Tracheal epithelial cell (primary cell): Measurements from ENCODE around the gene OPRL1. TPM values are rescaled to one million over a fixed set of nuclear protein-coding genes. Genes with fewer than 3 reads are reported as not detected.

ENCODE experiments used
- total RNA-seq: library from RNA; depleted of rRNA; stranded (reverse); fragments of >200 nt; gene quantifications from 2 replicates; pipeline ENCODE4 v1.2.1, GENCODE V29; 2014

OPRL1 gene
- total RNA-seq, result under 0.01 and 0.24 TPM in 2 replicates

DNA sequence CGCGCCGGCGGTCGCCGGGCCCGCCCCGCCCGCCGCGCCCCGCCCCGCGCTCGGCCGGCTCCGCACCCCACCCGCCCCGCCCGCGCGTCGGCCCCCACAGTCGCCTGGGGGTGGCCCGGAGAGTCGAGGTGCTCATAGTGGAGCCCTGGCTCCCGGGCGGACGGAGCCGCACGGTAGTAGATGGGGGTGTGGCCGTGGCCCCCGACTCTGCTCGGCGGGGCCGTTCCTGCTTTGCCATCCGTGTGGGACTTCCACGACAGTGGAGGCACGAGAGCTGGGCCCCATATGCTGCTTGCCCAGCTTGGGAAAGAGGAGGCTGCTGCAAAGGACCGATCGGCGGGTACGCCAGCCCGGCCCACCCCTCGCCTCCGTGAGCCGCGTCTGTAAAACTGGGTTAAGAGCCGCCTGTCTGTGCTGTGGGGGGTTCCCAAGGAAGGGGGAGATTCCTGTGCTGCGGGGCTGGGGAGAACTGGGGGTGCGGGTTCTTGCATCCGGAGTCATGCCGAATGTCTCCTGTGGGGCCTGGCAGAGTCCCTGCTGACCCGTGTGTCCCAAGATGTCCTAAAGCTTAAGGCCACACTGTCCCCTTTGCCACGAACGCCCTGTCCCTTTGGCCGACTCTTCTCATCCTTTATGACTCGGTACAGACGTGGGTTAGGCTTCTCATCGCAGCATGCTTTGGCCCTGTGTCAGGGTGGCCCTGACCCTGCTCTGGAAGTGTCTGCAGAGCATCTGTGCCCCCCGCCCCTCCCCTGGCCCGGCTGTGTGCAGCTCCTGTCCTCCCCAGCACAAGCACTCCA lies at the start of gene OPRL1:
TSS of gene OPRL1 (plus strand) at position 70 of the 800 bp plus-strand sequence. CDS start 12,639 bp downstream, outside the sequence.

DNA sequence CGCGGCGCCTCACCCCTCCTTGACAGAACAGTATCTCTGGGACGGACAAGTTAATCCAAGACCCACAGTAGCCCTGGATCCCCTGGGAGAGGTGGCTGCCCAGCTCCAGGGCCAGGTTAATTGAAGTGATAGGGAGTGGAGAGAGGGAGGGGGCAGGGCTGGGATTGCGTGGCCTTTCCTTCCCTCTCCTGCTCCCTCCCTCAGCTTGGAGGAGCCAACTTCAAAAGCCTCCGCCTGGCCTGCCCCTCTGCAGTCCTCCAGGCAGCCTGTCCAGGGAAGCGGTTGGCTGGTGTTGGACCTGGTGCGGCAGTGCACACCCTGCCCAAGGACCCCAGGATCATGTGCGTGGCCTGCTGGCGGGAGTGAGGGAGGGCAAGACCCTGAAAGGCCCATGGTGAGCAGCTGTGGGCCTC lies 43.9 kb upstream of the OPRL1 start, which contains the start of gene C20orf204:
TSS of gene C20orf204 (plus strand) at position 250 of the 413 bp plus-strand sequence. CDS start at position 392, 142 bp downstream.

GRCh38 chr20:64049060-64049877 lies 30.6 kb upstream of the OPRL1 start, which contains the start of gene SOX18:
TSS of gene SOX18 (minus strand) at chr20:64049639. CDS start at chr20:64049516, 123 bp downstream.

GRCh38 chr20:64062596-64063388 lies 17.1 kb upstream of the OPRL1 start, which contains the start of gene TCEA2:
TSS of gene TCEA2 (plus strand) at chr20:64063198. CDS start at chr20:64063313, 115 bp downstream.

DNA sequence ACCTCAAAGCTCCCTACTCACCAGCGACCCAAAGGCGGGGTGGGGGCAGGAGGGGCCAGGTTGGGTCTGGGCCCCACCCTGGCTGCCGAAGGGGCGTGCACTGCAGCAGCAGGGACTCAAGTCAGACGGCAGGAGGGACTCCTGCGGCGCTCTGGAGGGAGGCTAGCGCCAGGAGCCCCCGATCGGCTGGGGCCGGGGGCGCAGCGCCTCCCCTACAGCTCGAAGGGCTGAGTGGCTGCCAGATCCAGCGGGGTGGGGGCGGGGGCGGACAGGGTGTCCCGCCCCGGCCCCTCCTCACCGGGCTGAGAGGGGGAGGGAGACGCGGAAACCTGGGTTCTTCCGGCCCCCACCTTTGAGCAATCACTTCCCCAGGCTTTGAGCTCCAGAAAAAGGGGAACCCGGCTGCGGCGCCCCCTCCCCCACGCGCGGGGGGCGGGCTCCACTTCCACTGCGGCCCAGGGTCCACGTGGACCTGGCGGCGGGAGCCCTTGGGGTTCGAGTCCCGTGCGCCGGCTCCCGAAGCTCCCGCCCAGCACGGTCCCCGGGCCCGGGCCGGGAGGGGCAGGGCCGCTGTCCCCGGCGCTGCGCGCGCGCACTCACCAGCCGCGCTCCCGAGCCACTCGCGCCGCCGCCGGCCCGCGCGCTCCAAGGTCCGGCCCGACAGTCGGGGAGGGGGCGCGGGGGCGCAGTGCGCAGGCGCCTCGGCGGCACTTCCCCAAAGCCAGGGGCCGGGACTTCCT lies 439 bp upstream of the OPRL1 start, which contains the start of gene RGS19:
TSS of gene RGS19 (minus strand) at position 246 of the 740 bp plus-strand sequence. CDS start 2,632 bp downstream, outside the sequence.

GRCh38 chr20:64083804-64084684 lies 4.2 kb downstream of the OPRL1 start, which contains the start of gene LKAAEAR1:
TSS of gene LKAAEAR1 (minus strand) at chr20:64084398. CDS start at chr20:64084219, 179 bp downstream.

GRCh38 chr20:64106981-64107735 lies 27.3 kb downstream of the OPRL1 start, which contains the start of gene NPBWR2:
TSS of gene NPBWR2 (minus strand) at chr20:64107565. CDS start at chr20:64106831, 734 bp downstream.

Other genes with a start within 250 kb of the OPRL1 start
- 0.43 and 2.9 TPM in 2 replicates for gene ZBTB46, start 248.8 kb upstream of the OPRL1 start, total RNA-seq
- not detected in 2 replicates for gene ABHD16B, start 218.6 kb upstream of the OPRL1 start, total RNA-seq
- 130 and 165 TPM in 2 replicates for gene TPD52L2, start 214.8 kb upstream of the OPRL1 start, total RNA-seq
- gene DNAJC5, start 185.0 kb upstream of the OPRL1 start, total RNA-seq, result 99.7 and 137 TPM in 2 replicates
- 23.9 and 31.6 TPM in 2 replicates for gene UCKL1, start 123.7 kb upstream of the OPRL1 start, total RNA-seq
- 7.2 and 7.9 TPM in 2 replicates for gene ZNF512B, start 110.2 kb upstream of the OPRL1 start, total RNA-seq
- gene SAMD10, start 100.4 kb upstream of the OPRL1 start, total RNA-seq, result 2.1 and 4.3 TPM in 2 replicates
- 49.4 and 61.9 TPM in 2 replicates for gene PRPF6, start 99.0 kb upstream of the OPRL1 start, total RNA-seq
- gene C20orf204, start 43.9 kb upstream of the OPRL1 start, total RNA-seq, result 0.24 and 0.85 TPM in 2 replicates
- 0.43 TPM in 1 of 2 replicates, not detected in the other for gene SOX18, start 30.4 kb upstream of the OPRL1 start, total RNA-seq
- gene TCEA2, start 16.9 kb upstream of the OPRL1 start, total RNA-seq, result 3.4 and 14.7 TPM in 2 replicates
- gene RGS19, start 564 bp upstream of the OPRL1 start, total RNA-seq, result 9.2 and 27.2 TPM in 2 replicates
- not detected in 2 replicates for gene LKAAEAR1, start 4.3 kb downstream of the OPRL1 start, total RNA-seq
- gene NPBWR2, start 27.5 kb downstream of the OPRL1 start, total RNA-seq, result not detected in 2 replicates
- not detected in 2 replicates for gene MYT1, start 84.4 kb downstream of the OPRL1 start, total RNA-seq
- gene PCMTD2, start 175.7 kb downstream of the OPRL1 start, total RNA-seq, result 30.1 and 37.3 TPM in 2 replicates